Lower lobe of right lung (tissue), 2 donors: ENCODE measurements around the gene HSPG2. TPM values are rescaled to one million over a fixed set of nuclear protein-coding genes. Genes with fewer than 3 reads are reported as not detected.

Source experiments
- ATAC-seq, 2 donors: fragments of 200-7000 bp; cut with Tn5 transposase; one replicate each; pipeline ENCODE4 v1.9.1; 2020 to 2022; ENCODE audit warnings: mild to moderate bottlenecking in 2 of 2, moderate library complexity in 2 of 2
- DNase-seq: peaks from one replicate; pipeline ENCODE4 v3.0.0-alpha.2; 2020
- H3K27ac ChIP-seq: fragments of 200-600 bp; one replicate; pipeline ENCODE4 v1.8.0; 2022
- H3K27me3 ChIP-seq: fragments of 200-600 bp; one replicate; pipeline ENCODE4 v1.8.0; 2022; ENCODE audit warnings: low read depth
- H3K36me3 ChIP-seq: fragments of 200-600 bp; one replicate; pipeline ENCODE4 v1.8.0; 2022; ENCODE audit warnings: mild to moderate bottlenecking
- H3K4me1 ChIP-seq: fragments of 200-600 bp; one replicate; pipeline ENCODE4 v1.8.0; 2022
- H3K4me3 ChIP-seq: fragments of 200-600 bp; one replicate; pipeline ENCODE4 v1.8.0; 2022; ENCODE audit warnings: mild to moderate bottlenecking
- H3K9me3 ChIP-seq: fragments of 200-600 bp; one replicate; pipeline ENCODE4 v1.8.0; 2022
- CTCF ChIP-seq: fragments of 200-600 bp; IDR thresholded peaks from one replicate; pipeline ENCODE4 v1.8.0; 2022; ENCODE audit warnings: antibody characterized with exemption, mild to moderate bottlenecking
- intact Hi-C: fragments of 100-400 bp; cut with DNase I; formaldehyde crosslinking; loops from one replicate; pipeline ENCODE4 v1.11.0; 2022
- total RNA-seq: library from RNA; stranded (reverse); fragmentation: NEBNext Ultra II Directional; extraction: Animal tissue kit (Norgen Biotek cat#: 25700); gene quantifications from one replicate; pipeline ENCODE4 v1.2.1, GENCODE V29; 2021
- donor health status: DM: no; HTN: yes; CAD: no; lungs with severe emphysema.

HSPG2 gene
- total RNA-seq, 1 donor from 2014 or later, result 216 TPM

GRCh38 chr1:21878009-21878773, 58.9 kb downstream of the HSPG2 start:
- TF ChIP-seq CTCF, result no peak
- H3K4me3 ChIP-seq, result no peak overlapping the region
- no peaks in the 10 kb centered on the region for H3K27me3 ChIP-seq
- no peaks in the 10 kb centered on the region for H3K9me3 ChIP-seq
- no peak for ATAC-seq
- intact Hi-C loops, result no loop called here
- peaks cover 84% of the 10 kb centered on the region for H3K36me3 ChIP-seq
- no peak overlapping the region for H3K27ac ChIP-seq
- H3K4me1 ChIP-seq, result no peaks in the 10 kb centered on the region
- DNase-seq, result no peak

- peaks cover 96% of the 10 kb centered on the region for H3K36me3 ChIP-seq
- no peaks in the 10 kb centered on the region for H3K9me3 ChIP-seq
- intact Hi-C loops, result no loop called here
- H3K4me1 ChIP-seq, result no peaks in the 10 kb centered on the region
- H3K27me3 ChIP-seq, result no peaks in the 10 kb centered on the region
- no peak overlapping the region for H3K4me3 ChIP-seq
- TF ChIP-seq CTCF, result no peak
- DNase-seq, result no peak
- no peak for ATAC-seq
- H3K27ac ChIP-seq, result no peak overlapping the region
Observed at GRCh38 chr1:21876267-21876666, 60.8 kb downstream of the HSPG2 start.

- H3K36me3 ChIP-seq, result peaks cover 96% of the 10 kb centered on the region
Observed at GRCh38 chr1:21875621-21876063, 61.5 kb downstream of the HSPG2 start.

GRCh38 chr1:21874778-21875547, 62.1 kb downstream of the HSPG2 start:
- no peak for DNase-seq
- TF ChIP-seq CTCF, result no peak
- Histone ChIP-seq H3K4me3 (no peak overlapping the region), H3K27me3 (no peaks in the 10 kb centered on the region), H3K36me3 (peaks cover 95% of the 10 kb centered on the region), H3K4me1 (no peaks in the 10 kb centered on the region), H3K27ac (no peak overlapping the region), H3K9me3 (no peaks in the 10 kb centered on the region)
- intact Hi-C loops, result no loop called here
- no peak for ATAC-seq

More at GRCh38 chr1:21875621-21876063, 61.5 kb downstream of the HSPG2 start:
- H3K4me1 ChIP-seq, result no peaks in the 10 kb centered on the region
- ATAC-seq (no peak), DNase-seq (no peak)
- no peaks in the 10 kb centered on the region for H3K9me3 ChIP-seq
- no peak for TF ChIP-seq CTCF
- H3K4me3 ChIP-seq, result no peak overlapping the region
- H3K27ac ChIP-seq, result no peak overlapping the region
- no peaks in the 10 kb centered on the region for H3K27me3 ChIP-seq
- intact Hi-C loops, result no loop called here

GRCh38 chr1:21874328-21874727, 62.8 kb downstream of the HSPG2 start:
- no peak for TF ChIP-seq CTCF
- intact Hi-C loops, result no loop called here
- H3K27ac ChIP-seq, result no peak overlapping the region

More at GRCh38 chr1:21874328-21874727, 62.8 kb downstream of the HSPG2 start:
- no peak for DNase-seq
- Histone ChIP-seq H3K9me3 (no peaks in the 10 kb centered on the region), H3K27me3 (no peaks in the 10 kb centered on the region), H3K4me3 (no peak overlapping the region), H3K4me1 (no peaks in the 10 kb centered on the region), H3K36me3 (peaks cover 94% of the 10 kb centered on the region)
- no peak for ATAC-seq
